HL-60 (cell line): ENCODE results near the gene ADTRP.

Experiments
- CTCF ChIP-seq: IDR thresholded peaks from one replicate; pipeline ENCODE4 v1.5.1; 2011; ENCODE audit warnings: low read length, control low read depth, inconsistent platforms; ENCODE audit not compliant: insufficient read depth
- REST ChIP-seq: IDR thresholded peaks from 2 replicates; pipeline ENCODE4 v1.6.1; 2012; ENCODE audit warnings: low read depth; ENCODE audit not compliant: insufficient replicate concordance

- TF ChIP-seq REST (no peak), CTCF (no peak)
Observed at GRCh38 chr6:11736601-11737000, 42.0 kb downstream of the ADTRP start.
